BE2C (cell line): ENCODE results near the gene GNG7. TPM values are rescaled to one million over a fixed set of nuclear protein-coding genes. Genes with fewer than 3 reads are reported as not detected.

ENCODE experiments used
- DNase-seq: peaks from one replicate; pipeline ENCODE4 v3.0.0-alpha.2; 2020
- H3K27me3 ChIP-seq: fragments of 250-450 bp; sonication (Bioruptor Pico); 2 replicates; pipeline ENCODE4 v1.5.1; 2020; ENCODE audit warnings: mild to moderate bottlenecking
- H3K36me3 ChIP-seq: fragments of 250-450 bp; sonication (Bioruptor Pico); 2 replicates; pipeline ENCODE4 v1.5.1; 2020; ENCODE audit warnings: mild to moderate bottlenecking
- H3K4me1 ChIP-seq: fragments of 250-450 bp; sonication (Bioruptor Pico); 2 replicates; pipeline ENCODE4 v1.5.1; 2020
- H3K4me3 ChIP-seq: 2 replicates; pipeline ENCODE4 v1.5.1; 2011; ENCODE audit warnings: low read depth, low read length
- H3K9me3 ChIP-seq: fragments of 250-450 bp; sonication (Bioruptor Pico); 2 replicates; pipeline ENCODE4 v1.5.1; 2020
- CTCF ChIP-seq: IDR thresholded peaks from 2 replicates; pipeline ENCODE4 v1.5.1; 2012; ENCODE audit warnings: mild to moderate bottlenecking, low read depth, low read length
- polyA plus RNA-seq: library from polyadenylated mRNA; unstranded; fragments of >200 nt; gene quantifications from one replicate; pipeline ENCODE4 v1.2.1, GENCODE V29; 2012; ENCODE audit warnings: low read depth, missing spikeins; ENCODE audit not compliant: insufficient read length, insufficient read depth

GNG7 gene
- polyA plus RNA-seq = 0.48 TPM

GRCh38 chr19:2702170-2703076 lies at the start of gene GNG7:
GNG7 (minus strand) TSS chr19:2702694; CDS start chr19:2520688, 182,006 bp downstream.
- H3K4me3 ChIP-seq = peak within 1 kb of the TSS; percentile 55
- peak; percentile 98 for DNase-seq
- no peak for TF ChIP-seq CTCF
- no peaks in the 10 kb centered on the region for H3K36me3 ChIP-seq
- no peaks in the 10 kb centered on the region for H3K4me1 ChIP-seq
- H3K27me3 ChIP-seq = peaks cover 9% of the 10 kb centered on the region
- H3K9me3 ChIP-seq = no peaks in the 10 kb centered on the region

- no peaks in the 10 kb centered on the region for H3K27me3 ChIP-seq
- TF ChIP-seq CTCF = no peak
- no peaks in the 10 kb centered on the region for H3K4me1 ChIP-seq
- no peak overlapping the region for H3K4me3 ChIP-seq
- no peaks in the 10 kb centered on the region for H3K9me3 ChIP-seq
- H3K36me3 ChIP-seq = peaks cover 25% of the 10 kb centered on the region
- no peak for DNase-seq
Measured at GRCh38 chr19:2751438-2751830, 48.9 kb upstream of the GNG7 start.

GRCh38 chr19:2750808-2751437 lies 48.4 kb upstream of the GNG7 start:
- Histone ChIP-seq H3K9me3 (no peaks in the 10 kb centered on the region), H3K36me3 (peaks cover 25% of the 10 kb centered on the region), H3K27me3 (no peaks in the 10 kb centered on the region), H3K4me3 (no peak overlapping the region), H3K4me1 (no peaks in the 10 kb centered on the region)
- TF ChIP-seq CTCF = no peak
- DNase-seq = no peak

- Histone ChIP-seq H3K4me3 (no peak overlapping the region), H3K9me3 (no peaks in the 10 kb centered on the region), H3K36me3 (no peaks in the 10 kb centered on the region), H3K4me1 (no peaks in the 10 kb centered on the region), H3K27me3 (no peaks in the 10 kb centered on the region; the same call in 1 of the 2 replicates)
- no peak for DNase-seq
- no peak for TF ChIP-seq CTCF
Measured at GRCh38 chr19:2747349-2747748, 44.9 kb upstream of the GNG7 start.

GRCh38 chr19:2744113-2744512 lies 41.6 kb upstream of the GNG7 start:
- Histone ChIP-seq H3K4me1 (no peaks in the 10 kb centered on the region), H3K9me3 (no peaks in the 10 kb centered on the region), H3K36me3 (no peaks in the 10 kb centered on the region), H3K27me3 (no peaks in the 10 kb centered on the region; the same call in 1 of the 2 replicates), H3K4me3 (no peak overlapping the region)
- TF ChIP-seq CTCF = no peak
- no peak for DNase-seq
